MV-4-11 (cell line): ENCODE results near the gene ZSWIM5.

Experiments used
- DNase-seq: peaks from one replicate; lab custom pipeline; 2025; lab: John Stamatoyannopoulos, UW

The ZSWIM5 gene

DNA sequence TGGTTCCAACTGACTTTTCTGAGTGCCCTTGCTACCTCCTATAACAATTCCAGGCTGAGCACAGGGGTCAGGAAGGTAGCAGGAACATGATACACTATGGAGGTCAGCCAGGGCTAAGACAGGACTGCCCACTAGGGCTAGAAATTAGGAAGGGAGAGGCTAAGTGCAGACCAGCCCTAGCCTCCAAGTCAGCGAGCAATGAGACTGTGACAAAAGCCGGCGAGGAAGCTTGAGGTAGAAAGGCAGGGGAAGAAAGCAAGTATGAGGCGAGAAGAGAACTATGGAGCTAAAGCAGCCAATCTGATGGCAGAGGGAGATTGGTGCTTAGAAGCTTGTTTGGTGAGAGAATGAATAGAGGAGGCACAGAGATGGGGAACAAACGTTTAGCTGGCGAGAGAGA lies 189.6 kb downstream of the ZSWIM5 start:
- no peak for DNase-seq

- DNase-seq: no peak
Measured at GRCh38 chr1:45016090-45016697, 190.2 kb downstream of the ZSWIM5 start.

DNA sequence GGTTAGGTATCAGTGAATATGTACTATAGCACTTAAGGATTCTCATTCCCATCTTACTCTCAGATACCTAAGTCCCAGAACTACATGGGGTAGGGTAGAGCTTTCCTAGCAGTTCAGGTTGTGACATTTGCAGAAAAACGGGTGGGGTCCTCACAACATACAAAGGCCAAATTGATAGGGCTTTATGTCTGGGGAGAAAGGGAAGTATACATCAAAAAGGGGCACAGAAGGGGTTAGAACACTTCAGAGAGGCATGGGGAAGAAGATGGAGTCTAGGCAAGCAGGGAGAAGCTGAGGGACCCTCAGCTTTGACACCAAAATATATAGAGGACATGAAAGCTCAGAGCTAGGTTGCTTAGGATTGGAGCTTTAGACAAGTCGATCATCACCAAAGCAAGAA lies 190.7 kb downstream of the ZSWIM5 start:
- no peak for DNase-seq

GRCh38 chr1:45014321-45015028 lies 191.9 kb downstream of the ZSWIM5 start:
- peak; percentile 73 for DNase-seq

DNA sequence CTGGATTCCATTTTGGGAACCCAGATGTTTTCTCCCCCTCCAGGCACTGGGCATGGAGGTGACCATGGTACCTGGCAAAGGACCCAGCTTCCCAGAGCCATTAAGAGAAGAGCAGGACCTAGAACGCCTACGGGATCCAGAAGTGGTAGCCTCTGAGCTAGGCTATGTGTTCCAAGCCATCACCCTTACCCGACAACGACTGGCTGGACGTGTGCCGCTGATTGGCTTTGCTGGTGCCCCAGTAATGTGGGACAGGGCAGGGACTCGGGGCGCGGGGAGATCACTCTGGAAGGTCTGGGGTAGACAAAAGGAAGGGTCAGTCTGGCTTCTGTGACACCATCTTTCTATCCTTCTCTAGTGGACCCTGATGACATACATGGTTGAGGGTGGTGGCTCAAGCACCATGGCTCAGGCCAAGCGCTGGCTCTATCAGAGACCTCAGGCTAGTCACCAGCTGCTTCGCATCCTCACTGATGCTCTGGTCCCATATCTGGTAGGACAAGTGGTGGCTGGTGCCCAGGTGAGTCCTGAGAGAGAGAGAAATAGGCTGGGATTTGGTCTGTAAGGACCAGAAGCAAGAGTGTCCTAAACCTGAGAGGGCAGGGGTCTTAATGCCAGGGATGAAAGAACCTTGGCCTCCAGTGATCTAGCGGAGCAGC lies 192.7 kb downstream of the ZSWIM5 start:
- no peak for DNase-seq

DNA sequence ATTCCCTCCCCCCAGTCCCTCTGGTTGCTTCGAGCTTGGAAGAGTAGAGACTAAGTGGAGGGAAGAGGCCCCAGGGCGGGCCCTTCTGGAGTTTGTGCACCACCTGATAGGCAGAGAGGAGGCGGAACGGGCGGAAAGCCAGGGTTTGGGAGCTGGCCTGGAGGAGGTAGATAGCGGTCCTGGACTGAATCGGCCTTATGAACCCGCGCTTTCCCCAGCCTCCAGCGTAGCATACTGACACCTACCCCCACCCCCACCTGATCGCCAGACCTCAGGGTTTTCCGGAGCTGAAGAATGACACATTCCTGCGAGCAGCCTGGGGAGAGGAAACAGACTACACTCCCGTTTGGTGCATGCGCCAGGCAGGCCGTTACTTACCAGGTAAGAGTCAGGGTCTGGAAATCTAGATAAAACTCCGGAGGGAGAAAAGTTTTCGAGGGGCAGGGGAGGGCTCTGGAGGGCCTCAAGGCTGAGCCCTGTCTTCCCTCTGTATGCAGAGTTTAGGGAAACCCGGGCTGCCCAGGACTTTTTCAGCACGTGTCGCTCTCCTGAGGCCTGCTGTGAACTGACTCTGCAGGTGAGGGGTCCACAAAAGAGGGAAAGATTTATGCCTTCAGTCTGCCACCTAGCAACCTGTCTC lies 193.6 kb downstream of the ZSWIM5 start:
- DNase-seq: no peak

DNA sequence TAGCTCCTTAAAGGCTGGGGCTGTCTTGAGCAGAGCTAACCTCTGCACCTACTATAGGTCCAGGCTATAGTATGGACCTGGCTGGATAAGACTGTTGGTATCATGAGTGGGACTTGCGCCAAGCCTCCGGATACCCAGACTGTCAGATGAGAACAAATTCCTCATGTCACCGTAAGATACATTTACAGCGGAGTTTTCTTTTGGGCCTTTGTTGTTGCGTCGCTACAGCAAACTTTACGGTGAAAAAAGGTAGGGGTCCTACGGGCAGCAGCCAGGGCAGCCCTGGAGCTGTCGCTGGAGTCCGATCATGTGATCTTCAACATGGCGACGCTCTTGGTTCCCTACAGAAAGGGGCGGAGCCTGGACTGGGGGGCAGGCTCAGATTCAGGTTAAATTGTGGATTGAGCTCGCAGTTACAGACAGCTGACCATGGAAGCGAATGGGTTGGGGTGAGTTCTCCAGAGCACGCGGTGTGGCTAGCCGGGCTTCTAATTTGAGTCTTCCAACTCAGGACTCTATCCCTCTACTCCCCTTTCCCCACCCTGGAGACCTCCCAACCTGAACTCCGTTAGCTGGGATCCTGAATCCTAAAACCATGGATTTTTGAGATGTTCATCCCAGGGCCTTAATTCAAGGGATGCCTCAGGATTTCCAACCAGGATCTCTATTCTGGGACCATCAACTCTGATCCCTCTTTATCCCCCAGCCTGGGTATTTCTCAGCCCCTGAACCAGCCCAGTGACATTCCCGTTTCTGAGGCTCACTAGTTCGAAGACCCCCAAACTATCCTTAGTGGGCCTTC lies 194.4 kb downstream of the ZSWIM5 start, which contains the start of gene UROD:
Gene UROD (plus strand): TSS at position 418 of the 802 bp plus-strand sequence. CDS start 12 bp downstream, at position 430.
- peak; percentile 95 for DNase-seq

- DNase-seq: peak; percentile 60
Measured at GRCh38 chr1:45010855-45011811, 195.3 kb downstream of the ZSWIM5 start, which contains the start of gene HECTD3. Gene HECTD3 (minus strand): TSS chr1:45011324. CDS start chr1:45011257, 67 bp downstream.

DNA sequence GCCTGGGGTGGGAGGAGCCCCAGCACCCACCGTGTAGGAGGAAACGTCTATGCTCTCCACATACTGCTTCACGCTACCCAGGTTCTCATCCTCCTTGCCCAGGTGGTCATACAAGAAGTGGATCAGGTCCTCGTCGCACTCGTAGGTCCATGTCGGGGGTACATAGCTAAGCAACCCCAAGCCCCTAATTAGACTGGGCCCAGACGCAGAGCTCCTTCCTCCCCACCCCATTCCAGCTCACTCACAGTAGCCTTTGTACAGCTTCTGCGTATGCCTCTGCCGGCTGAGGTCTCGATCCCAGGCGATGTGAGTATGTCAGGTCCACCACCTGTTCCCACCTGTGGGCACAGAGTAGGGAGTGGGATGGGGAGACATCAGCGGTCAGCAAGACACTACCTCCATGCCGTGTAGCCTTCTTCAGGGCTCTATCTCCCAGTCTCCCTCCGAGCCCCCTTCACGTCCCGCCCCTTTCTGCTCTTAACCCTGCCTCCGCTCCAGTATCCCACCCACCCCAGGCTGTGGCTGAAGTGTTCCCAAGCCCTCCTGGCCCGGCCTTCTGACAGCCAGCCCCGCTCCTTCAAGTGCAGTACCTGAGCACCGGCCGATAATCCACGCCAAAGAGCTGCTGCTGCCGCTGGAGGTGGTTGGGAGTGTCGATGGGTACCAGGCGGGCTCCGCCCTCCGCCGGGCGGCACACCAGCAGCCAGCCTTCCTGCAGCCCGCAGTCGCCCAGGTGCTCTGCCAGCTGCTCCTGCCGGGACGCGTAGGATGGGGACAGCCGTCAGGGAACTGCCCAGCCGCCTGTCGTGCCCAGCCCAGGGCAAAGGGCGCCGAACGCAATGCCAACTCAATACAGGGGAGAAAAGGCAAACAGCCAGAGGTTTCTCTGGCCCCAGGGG lies 196.2 kb downstream of the ZSWIM5 start:
- no peak for DNase-seq

DNA sequence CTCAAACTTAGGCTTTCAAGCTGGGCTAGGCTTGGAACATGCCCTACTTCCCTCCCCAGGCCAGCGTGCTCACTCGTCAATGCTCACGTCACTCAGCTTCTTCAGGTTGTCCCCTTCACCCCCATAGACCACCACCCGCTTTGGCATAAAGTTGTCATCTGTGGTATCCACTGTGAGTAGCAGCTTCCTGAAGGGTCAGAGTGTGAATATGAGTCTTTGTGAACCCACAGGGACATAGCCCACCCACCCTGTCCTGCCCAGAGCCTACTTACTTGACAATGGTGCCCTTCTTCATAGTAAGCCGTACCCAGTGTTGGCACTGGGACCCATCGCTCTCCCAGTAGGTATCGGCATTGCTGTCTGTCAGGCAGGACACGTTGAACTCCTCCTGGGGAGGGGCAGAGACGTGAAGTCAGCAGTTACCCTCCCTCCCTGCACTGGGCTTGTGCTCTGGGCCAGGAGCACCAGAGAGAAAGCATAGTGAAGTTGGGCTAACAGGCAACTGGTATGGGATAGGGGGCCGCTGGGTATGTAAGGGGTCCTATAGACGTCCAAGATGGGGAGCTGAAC lies 197.0 kb downstream of the ZSWIM5 start:
- no peak for DNase-seq

GRCh38 chr1:45008516-45008915 lies 197.9 kb downstream of the ZSWIM5 start:
- DNase-seq: no peak

GRCh38 chr1:45008076-45008475 lies 198.3 kb downstream of the ZSWIM5 start:
- no peak for DNase-seq

DNA sequence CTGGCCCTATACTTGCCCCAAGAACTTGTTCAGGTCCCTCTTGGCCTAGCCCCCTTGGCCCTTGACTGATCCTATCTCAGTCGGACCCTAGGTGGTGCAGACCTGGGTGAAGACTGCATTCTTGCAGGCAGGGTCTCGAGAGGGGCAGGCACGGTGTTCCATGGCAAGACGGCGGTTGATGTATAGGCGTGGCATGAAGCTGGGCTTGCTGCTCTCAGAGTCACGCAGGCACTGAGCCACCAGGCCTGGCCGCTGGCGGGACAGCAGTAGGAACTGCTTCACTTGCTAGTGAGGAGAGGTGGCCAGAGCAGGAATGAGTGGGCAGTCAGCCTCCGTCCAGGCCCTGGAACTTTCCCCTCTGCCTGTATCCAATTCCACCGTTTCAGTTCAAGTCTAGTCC lies 199.1 kb downstream of the ZSWIM5 start:
- DNase-seq: no peak

GRCh38 chr1:45005761-45006160 lies 200.6 kb downstream of the ZSWIM5 start:
- no peak for DNase-seq

- no peak for DNase-seq
Measured at GRCh38 chr1:45004281-45004920, 202.0 kb downstream of the ZSWIM5 start.

DNA sequence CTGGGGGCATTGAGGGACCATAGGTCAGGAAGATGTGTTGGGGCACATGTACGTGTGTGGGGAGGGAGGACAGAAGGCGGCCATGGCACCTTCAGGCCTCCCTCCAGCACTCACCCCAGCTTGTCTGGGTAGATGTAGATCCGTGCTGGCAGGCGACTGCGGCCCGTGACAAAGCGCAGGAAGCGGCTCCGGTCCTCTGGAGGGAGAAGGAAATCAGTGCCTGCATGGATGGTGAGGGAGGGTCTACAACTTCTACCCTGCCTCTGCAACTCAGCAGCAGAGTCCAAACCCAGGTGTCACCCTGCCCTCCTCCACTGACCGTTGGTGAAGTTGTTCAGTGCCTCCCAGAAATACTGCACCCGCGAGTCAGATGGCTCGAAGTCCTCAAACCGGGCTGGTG lies 202.7 kb downstream of the ZSWIM5 start:
- no peak for DNase-seq

DNA sequence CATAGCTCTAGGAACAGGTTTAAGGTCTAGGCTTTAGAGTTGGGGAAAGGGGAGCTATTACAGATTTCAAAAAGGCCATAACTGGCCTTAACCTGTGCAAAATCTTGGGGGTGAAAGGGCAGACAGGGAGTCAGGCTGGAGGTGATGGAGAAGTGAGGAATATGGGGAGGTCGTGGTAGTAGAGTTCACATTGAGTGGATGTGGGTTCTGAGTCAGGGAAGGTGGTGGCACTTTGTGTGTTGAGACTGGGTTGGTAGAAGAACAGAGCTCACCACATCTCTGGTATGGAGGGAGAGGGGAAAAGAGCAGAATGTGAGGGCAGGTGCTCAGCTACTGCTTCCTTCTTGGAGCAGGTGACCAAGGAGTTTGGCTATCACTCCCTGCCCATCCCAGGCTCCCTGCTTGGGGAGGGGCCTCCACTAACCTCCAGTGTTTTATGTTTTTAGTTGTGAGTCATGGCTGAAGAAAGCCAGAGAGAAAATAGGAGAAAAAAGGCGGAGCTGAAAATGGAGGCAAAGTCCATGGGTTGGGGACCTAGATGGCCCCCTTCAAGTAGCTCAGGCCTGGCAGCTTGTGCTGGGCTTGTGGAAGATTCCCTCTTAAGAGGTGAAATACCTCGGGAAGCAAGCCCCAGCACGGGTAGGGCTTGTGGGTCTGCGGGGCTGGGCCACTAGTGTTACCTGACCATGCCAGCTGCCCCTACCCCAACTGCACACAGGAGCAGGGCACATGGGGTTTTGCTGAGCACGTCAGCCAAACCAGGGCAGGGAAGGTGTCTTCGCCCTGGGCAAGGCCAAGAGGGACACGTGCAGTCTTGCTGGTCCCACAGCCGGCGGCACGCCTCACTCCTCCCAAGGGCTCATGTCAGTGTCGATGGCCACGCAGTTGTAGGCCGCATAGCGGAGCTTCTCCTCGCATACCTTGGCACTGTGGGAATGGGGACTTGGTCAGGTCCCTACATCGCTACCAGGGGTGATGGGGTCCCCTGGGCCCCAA lies 203.5 kb downstream of the ZSWIM5 start:
- DNase-seq: no peak
